K562 (cell line): ENCODE data around the gene GP1BB. TPM values are rescaled to one million over a fixed set of nuclear protein-coding genes. Genes with fewer than 3 reads are reported as not detected.
A peak's percentile ranks its signal among the peaks of the same experiment; 100 is the strongest.

ENCODE experiments used
- ATAC-seq: fragments of 200-7000 bp; cut with Tn5 transposase; 3 replicates; pipeline ENCODE4 v1.9.1; 2020; ENCODE audit warnings: moderate library complexity
- BruUV-seq: library from RNA; stranded (reverse); fragments of 400-500 nt; replicated peaks from 2 replicates; lab custom pipeline; 2021; lab: Mats Ljungman, UMichigan
- CTCF ChIA-PET: fragments of 300-600 bp; formaldehyde crosslinking; extraction: SDS; loops from one replicate; lab custom pipeline; 2021; ENCODE audit warnings: low intra/inter-chr PET ratio; lab: Yijun Ruan, JAX
- POLR2A ChIA-PET: fragments of 300-600, 350-650 bp; sonication (Branson Sonifier 250); formaldehyde crosslinking; extraction: SDS; loops from one replicate; lab custom pipeline; 2021; ENCODE audit warnings: antibody characterized with exemption, inconsistent platforms; lab: Yijun Ruan, JAX
- DNase-seq, 4 experiments: peaks; one replicate each; pipeline versions ENCODE4 v3.0.0 to v3.0.0-alpha.2; 2011 to 2018; ENCODE audit warnings: low spot score in 3 of 4, mixed read lengths in 3 of 4; ENCODE audit errors: extremely low read depth in 1 of 4
- FAIRE-seq: peaks from 2 replicates; lab custom pipeline; 2011; peaks lifted over from hg19 to GRCh38; lab: Jason Lieb, UNC
- H2AFZ ChIP-seq: 2 replicates; pipeline ENCODE4 v1.6.0; 2011; ENCODE audit warnings: low read depth, low read length, control low read depth, inconsistent platforms
- H3K27ac ChIP-seq: fragments of 200-600 bp; 3 replicates; pipeline ENCODE4 v1.8.0; 2011; ENCODE audit warnings: low read depth, mild to moderate bottlenecking, control low read depth, inconsistent platforms, low read length, moderate library complexity, mixed read lengths; ENCODE audit errors: extremely low read depth
- H3K27me3 ChIP-seq, 2 experiments: fragments of 300-600 bp in 1 of 2; 2 replicates in 1 of 2; 3 replicates in 1 of 2; pipeline versions ENCODE4 v1.6.0 to v1.8.0; 2011; ENCODE audit warnings: inconsistent platforms in 2 of 2, low read length in 2 of 2, mild to moderate bottlenecking in 1 of 2, mixed read lengths in 1 of 2, moderate library complexity in 1 of 2; ENCODE audit not compliant: control insufficient read depth in 2 of 2, insufficient read depth in 2 of 2
- H3K36me3 ChIP-seq: fragments of 300-600 bp; 3 replicates; pipeline ENCODE4 v1.8.0; 2011; ENCODE audit warnings: mild to moderate bottlenecking, low read length, inconsistent platforms; ENCODE audit not compliant: control insufficient read depth, insufficient read depth
- H3K4me1 ChIP-seq, 2 experiments: fragments of 200-600 bp in 1 of 2; replicated peaks in 1 of 2; 2 replicates in 1 of 2; 3 replicates in 1 of 2; pipeline versions ENCODE4 v1.5.1 to v1.8.0; 2011; ENCODE audit warnings: inconsistent platforms in 2 of 2, low read length in 2 of 2, mild to moderate bottlenecking in 1 of 2, mixed read lengths in 1 of 2, moderate library complexity in 1 of 2; ENCODE audit not compliant: control insufficient read depth in 2 of 2, insufficient read depth in 2 of 2
- H3K4me2 ChIP-seq: 2 replicates; pipeline ENCODE4 v1.6.1; 2011; ENCODE audit warnings: low read length, control low read depth, inconsistent platforms, mixed read lengths; ENCODE audit not compliant: insufficient read depth
- H3K4me3 ChIP-seq: fragments of 200-600 bp; sonication (generic), shearing (Covaris generic); 2 replicates; pipeline ENCODE4 v1.5.1; 2016; ENCODE audit warnings: control low read depth, inconsistent platforms
- H3K79me2 ChIP-seq: fragments of 200-600 bp; 3 replicates; pipeline ENCODE4 v1.8.0; 2011; ENCODE audit warnings: low read length, inconsistent platforms; ENCODE audit not compliant: control insufficient read depth, insufficient read depth
- H3K9ac ChIP-seq, 2 experiments: 2 replicates each; pipeline versions ENCODE4 v1.6.0 to v1.6.1; 2011; ENCODE audit warnings: low read depth in 2 of 2, low read length in 2 of 2, control low read depth in 1 of 2, inconsistent platforms in 1 of 2, mild to moderate bottlenecking in 1 of 2, mixed read lengths in 1 of 2; ENCODE audit not compliant: insufficient read depth in 1 of 2
- H3K9me1 ChIP-seq: one replicate; pipeline ENCODE4 v1.6.0; 2011; ENCODE audit warnings: inconsistent platforms, mild to moderate bottlenecking, low read length, moderate library complexity; ENCODE audit not compliant: control insufficient read depth, insufficient read depth
- H3K9me3 ChIP-seq: replicated peaks from 2 replicates; pipeline ENCODE4 v1.5.1; 2011; ENCODE audit warnings: low read depth, low read length, inconsistent platforms; ENCODE audit not compliant: control insufficient read depth, insufficient read depth
- H4K20me1 ChIP-seq: replicated peaks from 2 replicates; pipeline ENCODE4 v1.6.1; 2011; ENCODE audit warnings: low read length, inconsistent platforms, mixed read lengths; ENCODE audit not compliant: control insufficient read depth, insufficient read depth
- BMI1 ChIP-seq: fragments of 150-350 bp; IDR thresholded peaks from 2 replicates; pipeline ENCODE4 v1.6.1; 2014; ENCODE audit warnings: low read length
- DDX20 ChIP-seq: fragments of 450-650 bp; IDR thresholded peaks from 2 replicates; pipeline ENCODE4 v1.6.1; 2016; ENCODE audit warnings: missing genetic modification characterization, low read depth, mild to moderate bottlenecking, missing compliant biosample characterization, moderate library complexity
- E2F3 ChIP-seq: fragments of 250-450 bp; sonication (Bioruptor Pico); IDR thresholded peaks from 2 replicates; pipeline ENCODE4 v1.4.0; 2020; ENCODE audit warnings: mild to moderate bottlenecking
- GATAD2B ChIP-seq: fragments of 450-650 bp; IDR thresholded peaks from 2 replicates; pipeline ENCODE4 v1.6.1; 2017; ENCODE audit warnings: mild to moderate bottlenecking, borderline replicate concordance
- MYNN ChIP-seq, 2 experiments: sonication (generic); formaldehyde crosslinking in 1 of 2; IDR thresholded peaks; 2 replicates each; pipeline versions ENCODE4 v1.5.0 to v1.6.1; 2016 to 2020; ENCODE audit warnings: antibody characterized with exemption in 1 of 2, missing genetic modification reagents in 1 of 2
- PPARD ChIP-seq: fragments of 250-450 bp; sonication (Bioruptor Pico); IDR thresholded peaks from 2 replicates; pipeline ENCODE4 v1.8.0; 2022; ENCODE audit warnings: inconsistent platforms, mild to moderate bottlenecking, moderate library complexity
- RBM17 ChIP-seq: fragments of 200-400 bp; formaldehyde crosslinking; IDR thresholded peaks from 2 replicates; pipeline ENCODE4 v1.6.1; 2017; ENCODE audit warnings: low read depth, mild to moderate bottlenecking, low read length, borderline replicate concordance
- SIRT6 ChIP-seq: IDR thresholded peaks from one replicate; pipeline ENCODE4 v1.6.1; 2012; ENCODE audit warnings: low read depth, mild to moderate bottlenecking, control low read depth, inconsistent platforms, low read length, moderate library complexity
- SMAD2 ChIP-seq: fragments of 150-350 bp; IDR thresholded peaks from 2 replicates; pipeline ENCODE4 v1.6.1; 2014; ENCODE audit warnings: low read depth, mild to moderate bottlenecking, low read length
- SMARCE1 ChIP-seq: fragments of 450-650 bp; IDR thresholded peaks from 2 replicates; pipeline ENCODE4 v1.7.1; 2016; ENCODE audit warnings: mild to moderate bottlenecking
- TEAD2 ChIP-seq: fragments of 450-650 bp; IDR thresholded peaks from 2 replicates; pipeline ENCODE4 v1.6.1; 2016; ENCODE audit warnings: missing genetic modification characterization, control low read depth, missing compliant biosample characterization
- WGBS: fragments of 100-300 bp; shearing (Covaris generic); methylation state at CpG from one replicate; pipeline ENCODE4 v1.1.6; 2016; ENCODE audit warnings: low coverage, mixed read lengths; ENCODE audit not compliant: insufficient coverage; ENCODE audit errors: missing lambda C conversion rate; 5-methylcytosine and 5-hydroxymethylcytosine counted together
- in situ Hi-C: fragments of 300-500 bp; cut with MboI; formaldehyde crosslinking; loops from 4 replicates; pipeline ENCODE4 v1.15.0; 2018; ENCODE audit warnings: inconsistent platforms, mixed read lengths
- intact Hi-C: fragments of 100-400 bp; cut with micrococcal nuclease; formaldehyde crosslinking; loops from 2 replicates; pipeline ENCODE4 v1.14.2; 2022
- polyA plus RNA-seq, 8 experiments: library from polyadenylated mRNA; depleted of rRNA in 4 of 8; stranded (reverse) in 5 of 8; unstranded in 3 of 8; fragments of >200 nt; fragmentation: Nextera tagmentation in 2 of 8; fragmentation: Illumina TruSeq in 1 of 8; extraction: Ambion mirVana in 2 of 8; extraction: Trizol in 1 of 8; gene quantifications; 2 replicates each; pipeline versions ENCODE4 v1.2.1 to v1.2.3, GENCODE V29; 2011 to 2014; ENCODE audit warnings: inconsistent platforms in 1 of 8, missing spikeins in 1 of 8
- total RNA-seq, 7 experiments: library from RNA; depleted of rRNA in 6 of 7; stranded (reverse); fragments of >200 nt in 6 of 7; fragmentation: Illumina TruSeq in 2 of 7; extraction: Trizol in 2 of 7; gene quantifications; 2 replicates each; pipeline versions ENCODE4 v1.2.1 to v1.2.3, GENCODE V29; 2011 to 2021; ENCODE audit warnings: low replicate concordance in 1 of 7
- TF ChIP-seq, protein P1 (sequence below): fragments of 450-650 bp; IDR thresholded peaks from 2 replicates; pipeline ENCODE4 v1.6.1; 2016
- TF ChIP-seq, protein P2 (sequence below): fragments of 450-650 bp; IDR thresholded peaks from 2 replicates; pipeline ENCODE4 v1.6.1; 2017; ENCODE audit warnings: antibody characterized with exemption
- TF ChIP-seq, protein P3 (sequence below): sonication (generic); formaldehyde crosslinking; IDR thresholded peaks from 2 replicates; pipeline ENCODE4 v1.8.0; 2023; ENCODE audit warnings: mild to moderate bottlenecking, missing genetic modification reagents

The GP1BB gene
- total and polyA plus RNA-seq, 9 of the 15 experiments (the other 6 are each of a cell fraction or from before 2014, with no cell fraction given) = 0.69 to 162 (median 2.8) TPM

DNA sequence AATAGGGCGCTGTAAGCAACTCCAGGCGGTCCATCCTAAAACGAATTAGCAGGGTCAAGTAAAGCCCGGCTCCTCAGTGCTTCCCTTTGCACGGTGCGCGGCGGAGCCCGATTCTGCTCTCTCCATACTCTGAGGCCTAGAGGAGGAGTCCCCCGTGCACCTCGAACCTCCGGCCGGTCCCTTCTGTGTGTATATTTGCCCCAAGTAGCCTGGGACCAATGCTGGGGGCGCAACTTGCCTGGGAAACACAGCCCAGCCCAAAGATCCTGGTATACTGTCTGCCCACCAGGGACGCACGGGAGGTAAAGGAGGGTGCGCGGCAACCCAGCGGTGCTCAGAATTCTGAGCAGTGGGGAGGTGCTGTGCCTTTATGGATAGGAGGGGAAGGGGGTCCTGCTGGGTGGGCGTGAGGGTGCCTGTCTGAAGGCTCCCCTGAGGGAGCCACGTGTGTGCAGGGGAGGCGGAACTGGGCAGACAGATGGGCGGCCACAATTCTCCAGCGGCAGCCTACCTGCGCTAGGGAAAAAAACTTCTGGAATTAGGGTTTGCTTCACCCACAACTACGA, 32.5 kb downstream of the GP1BB start:
- Histone ChIP-seq H3K4me2 (peak overlapping the region; percentile 66; the same call in 1 of the 2 replicates), H3K4me1 (peaks cover 17 to 83% of the 10 kb centered on the region in 2 experiments; a peak in 4 of 5 replicates), H3K9me1 (peaks cover 2% of the 10 kb centered on the region), H3K79me2 (no peaks in the 10 kb centered on the region), H2AFZ (no peak overlapping the region), H3K27ac (no peak overlapping the region), H3K36me3 (no peaks in the 10 kb centered on the region), H3K9me3 (no peaks in the 10 kb centered on the region; the same call in 1 of the 2 replicates), H4K20me1 (peaks cover 52% of the 10 kb centered on the region), H3K27me3 (peaks cover 53 to 85% of the 10 kb centered on the region in 2 experiments; a peak in 4 of 5 replicates), H3K4me3 (no peak overlapping the region), H3K9ac (peak overlapping the region in 1 of 2 experiments; percentile 47; a peak in 1 of 4 replicates)
- ATAC-seq (no peak), FAIRE-seq (no peak), DNase-seq (peak in 2 of 4 experiments; percentile 63 to 67)
- ChIA-PET CTCF (interaction anchor here (0.6 to 3.8 kb wide), 14 partner anchors 11 to 258 kb away, joined by 3 to 91 read pairs (median 4); no protein-coding TSS in a partner anchor), POLR2A (interaction anchor here (0.5 to 2.4 kb wide), 18 partner anchors 10 to 373 kb away, joined by 3 to 36 read pairs (median 5); no protein-coding TSS in a partner anchor)
- in situ Hi-C loops = no loop called here
- intact Hi-C loops = loop anchor here (1.0 to 5.0 kb wide), 4 partner anchors 45 to 154 kb away; partner anchors contain the start of genes GNB1L and RTL10
- BruUV-seq = no TSS peak
- WGBS = 26% methylated on average over 26 of the region's 26 CpGs
- TF ChIP-seq TEAD2 (tag) = no peak
- TF ChIP-seq, protein P1, sequence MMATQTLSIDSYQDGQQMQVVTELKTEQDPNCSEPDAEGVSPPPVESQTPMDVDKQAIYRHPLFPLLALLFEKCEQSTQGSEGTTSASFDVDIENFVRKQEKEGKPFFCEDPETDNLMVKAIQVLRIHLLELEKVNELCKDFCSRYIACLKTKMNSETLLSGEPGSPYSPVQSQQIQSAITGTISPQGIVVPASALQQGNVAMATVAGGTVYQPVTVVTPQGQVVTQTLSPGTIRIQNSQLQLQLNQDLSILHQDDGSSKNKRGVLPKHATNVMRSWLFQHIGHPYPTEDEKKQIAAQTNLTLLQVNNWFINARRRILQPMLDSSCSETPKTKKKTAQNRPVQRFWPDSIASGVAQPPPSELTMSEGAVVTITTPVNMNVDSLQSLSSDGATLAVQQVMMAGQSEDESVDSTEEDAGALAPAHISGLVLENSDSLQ = no peak
- TF ChIP-seq GATAD2B = no peak
- no peak for TF ChIP-seq RBM17
- TF ChIP-seq, protein P2, sequence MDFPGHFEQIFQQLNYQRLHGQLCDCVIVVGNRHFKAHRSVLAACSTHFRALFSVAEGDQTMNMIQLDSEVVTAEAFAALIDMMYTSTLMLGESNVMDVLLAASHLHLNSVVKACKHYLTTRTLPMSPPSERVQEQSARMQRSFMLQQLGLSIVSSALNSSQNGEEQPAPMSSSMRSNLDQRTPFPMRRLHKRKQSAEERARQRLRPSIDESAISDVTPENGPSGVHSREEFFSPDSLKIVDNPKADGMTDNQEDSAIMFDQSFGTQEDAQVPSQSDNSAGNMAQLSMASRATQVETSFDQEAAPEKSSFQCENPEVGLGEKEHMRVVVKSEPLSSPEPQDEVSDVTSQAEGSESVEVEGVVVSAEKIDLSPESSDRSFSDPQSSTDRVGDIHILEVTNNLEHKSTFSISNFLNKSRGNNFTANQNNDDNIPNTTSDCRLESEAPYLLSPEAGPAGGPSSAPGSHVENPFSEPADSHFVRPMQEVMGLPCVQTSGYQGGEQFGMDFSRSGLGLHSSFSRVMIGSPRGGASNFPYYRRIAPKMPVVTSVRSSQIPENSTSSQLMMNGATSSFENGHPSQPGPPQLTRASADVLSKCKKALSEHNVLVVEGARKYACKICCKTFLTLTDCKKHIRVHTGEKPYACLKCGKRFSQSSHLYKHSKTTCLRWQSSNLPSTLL = no peak
- no peak for TF ChIP-seq SMAD2
- no peak for TF ChIP-seq E2F3 (CRISPR knock-in tag)
- no peak for TF ChIP-seq BMI1
- no peak for TF ChIP-seq MYNN (IDR thresholded peaks at IDR 0.05)
- TF ChIP-seq MYNN (CRISPR knock-in tag; IDR thresholded peaks at IDR 0.05) = no peak
- TF ChIP-seq, protein P3, sequence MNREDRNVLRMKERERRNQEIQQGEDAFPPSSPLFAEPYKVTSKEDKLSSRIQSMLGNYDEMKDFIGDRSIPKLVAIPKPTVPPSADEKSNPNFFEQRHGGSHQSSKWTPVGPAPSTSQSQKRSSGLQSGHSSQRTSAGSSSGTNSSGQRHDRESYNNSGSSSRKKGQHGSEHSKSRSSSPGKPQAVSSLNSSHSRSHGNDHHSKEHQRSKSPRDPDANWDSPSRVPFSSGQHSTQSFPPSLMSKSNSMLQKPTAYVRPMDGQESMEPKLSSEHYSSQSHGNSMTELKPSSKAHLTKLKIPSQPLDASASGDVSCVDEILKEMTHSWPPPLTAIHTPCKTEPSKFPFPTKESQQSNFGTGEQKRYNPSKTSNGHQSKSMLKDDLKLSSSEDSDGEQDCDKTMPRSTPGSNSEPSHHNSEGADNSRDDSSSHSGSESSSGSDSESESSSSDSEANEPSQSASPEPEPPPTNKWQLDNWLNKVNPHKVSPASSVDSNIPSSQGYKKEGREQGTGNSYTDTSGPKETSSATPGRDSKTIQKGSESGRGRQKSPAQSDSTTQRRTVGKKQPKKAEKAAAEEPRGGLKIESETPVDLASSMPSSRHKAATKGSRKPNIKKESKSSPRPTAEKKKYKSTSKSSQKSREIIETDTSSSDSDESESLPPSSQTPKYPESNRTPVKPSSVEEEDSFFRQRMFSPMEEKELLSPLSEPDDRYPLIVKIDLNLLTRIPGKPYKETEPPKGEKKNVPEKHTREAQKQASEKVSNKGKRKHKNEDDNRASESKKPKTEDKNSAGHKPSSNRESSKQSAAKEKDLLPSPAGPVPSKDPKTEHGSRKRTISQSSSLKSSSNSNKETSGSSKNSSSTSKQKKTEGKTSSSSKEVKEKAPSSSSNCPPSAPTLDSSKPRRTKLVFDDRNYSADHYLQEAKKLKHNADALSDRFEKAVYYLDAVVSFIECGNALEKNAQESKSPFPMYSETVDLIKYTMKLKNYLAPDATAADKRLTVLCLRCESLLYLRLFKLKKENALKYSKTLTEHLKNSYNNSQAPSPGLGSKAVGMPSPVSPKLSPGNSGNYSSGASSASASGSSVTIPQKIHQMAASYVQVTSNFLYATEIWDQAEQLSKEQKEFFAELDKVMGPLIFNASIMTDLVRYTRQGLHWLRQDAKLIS (CRISPR knock-in tag) = no peak
- no peak for TF ChIP-seq DDX20 (tag)
- TF ChIP-seq PPARD (CRISPR knock-in tag) = no peak; the same call in 1 of the 2 replicates
- no peak for TF ChIP-seq SIRT6
- no peak for TF ChIP-seq SMARCE1
